ENCODE measurements around the gene PIGB.
"Not testable (repeated sequence)": the region's sequence is repeated elsewhere in the genome, so short reads cannot be mapped to it uniquely, and the experiment has no call there.

The PIGB gene

DNA sequence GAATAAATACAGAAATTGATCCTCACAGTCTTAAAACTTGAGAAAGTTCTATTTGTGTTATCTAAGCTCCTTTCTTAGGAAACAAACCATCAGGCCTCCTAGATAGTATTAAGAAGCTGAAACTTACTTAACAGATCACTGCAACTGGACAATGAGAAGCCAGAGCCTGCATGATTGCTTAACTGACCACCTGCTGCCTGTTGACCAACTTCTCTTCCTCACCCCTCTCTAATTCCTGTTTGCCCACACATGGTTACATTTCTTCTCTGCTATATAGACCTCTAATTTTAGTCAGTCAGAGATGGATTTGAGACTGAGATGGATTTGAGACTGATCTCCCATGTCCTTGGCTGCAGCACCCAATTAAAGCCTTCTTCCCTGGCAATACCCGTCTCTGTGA lies 75.7 kb downstream of the PIGB start:
- DNase-seq (ENCODE audit: low spot score): no peak
- TF ChIP-seq, protein P1, sequence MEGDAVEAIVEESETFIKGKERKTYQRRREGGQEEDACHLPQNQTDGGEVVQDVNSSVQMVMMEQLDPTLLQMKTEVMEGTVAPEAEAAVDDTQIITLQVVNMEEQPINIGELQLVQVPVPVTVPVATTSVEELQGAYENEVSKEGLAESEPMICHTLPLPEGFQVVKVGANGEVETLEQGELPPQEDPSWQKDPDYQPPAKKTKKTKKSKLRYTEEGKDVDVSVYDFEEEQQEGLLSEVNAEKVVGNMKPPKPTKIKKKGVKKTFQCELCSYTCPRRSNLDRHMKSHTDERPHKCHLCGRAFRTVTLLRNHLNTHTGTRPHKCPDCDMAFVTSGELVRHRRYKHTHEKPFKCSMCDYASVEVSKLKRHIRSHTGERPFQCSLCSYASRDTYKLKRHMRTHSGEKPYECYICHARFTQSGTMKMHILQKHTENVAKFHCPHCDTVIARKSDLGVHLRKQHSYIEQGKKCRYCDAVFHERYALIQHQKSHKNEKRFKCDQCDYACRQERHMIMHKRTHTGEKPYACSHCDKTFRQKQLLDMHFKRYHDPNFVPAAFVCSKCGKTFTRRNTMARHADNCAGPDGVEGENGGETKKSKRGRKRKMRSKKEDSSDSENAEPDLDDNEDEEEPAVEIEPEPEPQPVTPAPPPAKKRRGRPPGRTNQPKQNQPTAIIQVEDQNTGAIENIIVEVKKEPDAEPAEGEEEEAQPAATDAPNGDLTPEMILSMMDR (IDR thresholded peaks at IDR 0.05; ENCODE audit: extremely low read depth, insufficient read depth, missing control alignments): no peak
- in situ Hi-C loops (cut with MboI; ENCODE audit: low pct_unique_long_range_greater_than_20kb, low sequenced_read_pairs, unreplicated experiment): no loop called here

DNA sequence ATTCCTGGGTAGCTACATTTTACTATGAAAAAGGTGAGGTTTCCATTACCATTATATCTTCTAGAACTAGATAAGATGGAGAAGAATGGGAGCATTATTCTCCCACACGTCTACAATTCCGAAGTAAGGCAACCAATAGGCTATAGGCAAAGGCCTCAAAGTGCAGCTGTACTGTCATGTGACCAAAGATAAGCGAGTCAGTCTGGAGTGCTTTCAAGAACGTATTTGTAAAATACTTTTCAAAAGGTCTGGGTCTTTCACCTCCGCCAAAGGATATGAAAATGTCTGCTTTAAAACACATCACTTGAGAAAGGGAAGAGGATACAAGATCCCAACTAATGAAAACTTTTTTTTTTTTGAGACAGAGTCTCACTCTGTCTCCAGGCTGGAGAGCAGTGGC lies 79.2 kb downstream of the PIGB start:
- no peak for DNase-seq (ENCODE audit: low spot score)
- in situ Hi-C loops (cut with MboI; ENCODE audit: low pct_unique_long_range_greater_than_20kb, low sequenced_read_pairs, unreplicated experiment): no loop called here
- TF ChIP-seq, protein P1 (IDR thresholded peaks at IDR 0.05; ENCODE audit: extremely low read depth, insufficient read depth, missing control alignments): no peak

DNA sequence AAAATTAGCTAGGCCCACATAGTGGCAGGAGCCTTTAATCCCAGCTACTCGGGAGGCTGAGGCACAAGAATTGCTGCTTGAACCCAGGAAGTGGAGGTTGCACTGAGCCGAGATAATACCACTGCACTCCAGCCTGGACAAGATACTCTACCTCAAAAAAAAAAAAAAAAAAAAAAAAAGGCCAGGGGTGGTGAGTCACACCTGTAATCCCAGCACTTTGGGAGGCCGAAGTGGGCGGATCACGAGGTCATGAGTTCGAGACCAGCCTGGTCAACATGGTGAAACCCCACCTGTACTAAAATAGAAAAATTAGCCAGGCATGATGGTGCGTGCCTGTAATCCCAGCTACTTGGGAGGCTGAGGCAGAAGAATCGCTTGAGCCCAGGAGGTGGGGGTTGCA lies 81.0 kb downstream of the PIGB start:
- in situ Hi-C loops (cut with MboI; ENCODE audit: low pct_unique_long_range_greater_than_20kb, low sequenced_read_pairs, unreplicated experiment): loop anchor here (25.0 kb wide), 1 partner anchor 188 kb away; no protein-coding TSS in a partner anchor

DNA sequence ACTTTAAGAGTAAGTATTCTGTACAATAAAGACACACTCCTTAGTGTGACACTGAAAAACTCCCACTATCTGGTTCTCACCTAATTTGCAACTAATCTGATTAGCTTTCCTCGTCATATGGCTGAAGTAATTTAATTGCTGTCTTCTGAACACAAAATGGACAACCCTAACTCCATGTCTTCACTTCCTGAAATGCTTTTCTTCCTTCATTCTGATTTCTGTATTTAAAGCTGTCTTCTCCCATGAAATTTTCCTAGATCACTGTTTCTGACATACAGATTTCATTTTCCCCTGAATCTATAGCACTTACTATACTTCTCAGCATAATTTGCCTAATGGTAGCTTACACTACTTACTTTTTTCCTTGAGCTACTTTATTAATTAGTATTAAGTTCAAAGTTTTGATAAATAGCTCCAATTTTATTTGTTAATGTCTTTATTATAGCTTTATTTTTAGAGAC lies 82.8 kb downstream of the PIGB start:
- TF ChIP-seq, protein P1 (IDR thresholded peaks at IDR 0.05; ENCODE audit: extremely low read depth, insufficient read depth, missing control alignments): no peak
- DNase-seq (ENCODE audit: low spot score): no peak
- in situ Hi-C loops (cut with MboI; ENCODE audit: low pct_unique_long_range_greater_than_20kb, low sequenced_read_pairs, unreplicated experiment): loop anchor here (25.0 kb wide), 1 partner anchor 190 kb away; no protein-coding TSS in a partner anchor

More for the DNA sequence above, 81.0 kb downstream of the PIGB start:
- DNase-seq (ENCODE audit: low spot score): not testable (repeated sequence)

DNA sequence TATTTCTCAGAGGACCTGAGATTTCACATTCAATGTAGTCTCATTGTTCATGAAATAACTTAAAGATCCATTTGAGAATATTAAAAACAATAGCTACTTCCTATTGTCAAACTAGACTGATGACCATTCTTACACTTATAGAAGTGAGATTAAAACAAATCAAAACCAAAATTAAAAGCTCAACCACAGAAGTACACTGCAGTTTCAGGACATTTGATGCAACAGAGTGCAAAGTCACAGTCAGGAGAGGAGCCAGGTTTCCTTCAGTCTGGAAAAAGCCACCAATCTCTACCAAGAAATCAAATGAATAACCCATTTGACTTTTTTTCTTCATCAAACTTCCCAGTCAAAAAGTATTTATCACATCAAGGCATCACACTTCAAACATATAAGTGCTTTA lies 83.7 kb downstream of the PIGB start:
- DNase-seq (ENCODE audit: low spot score): no peak
- TF ChIP-seq, protein P1 (IDR thresholded peaks at IDR 0.05; ENCODE audit: extremely low read depth, insufficient read depth, missing control alignments): no peak
- in situ Hi-C loops (cut with MboI; ENCODE audit: low pct_unique_long_range_greater_than_20kb, low sequenced_read_pairs, unreplicated experiment): loop anchor here (25.0 kb wide), 1 partner anchor 190 kb away; no protein-coding TSS in a partner anchor

DNA sequence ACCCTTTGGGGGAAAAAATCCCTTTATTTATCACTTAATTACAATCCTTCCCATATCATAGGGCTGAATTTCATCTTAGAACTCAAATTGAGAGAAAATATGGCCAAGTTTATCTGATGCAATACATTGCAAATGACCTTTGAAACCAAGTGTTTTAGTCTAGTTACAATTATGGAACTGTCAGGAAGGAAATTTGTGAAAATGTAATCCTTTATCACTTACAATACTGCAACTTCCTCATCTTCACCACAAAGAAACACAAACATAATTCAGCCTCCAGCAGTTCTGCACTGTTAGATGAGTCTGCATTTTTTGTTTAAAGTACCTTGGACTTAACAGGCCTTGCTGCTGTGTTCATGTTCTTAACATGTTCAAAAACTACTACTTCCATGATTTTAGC lies 84.5 kb downstream of the PIGB start:
- DNase-seq (ENCODE audit: low spot score): peak; percentile 29
- in situ Hi-C loops (cut with MboI; ENCODE audit: low pct_unique_long_range_greater_than_20kb, low sequenced_read_pairs, unreplicated experiment): loop anchor here (25.0 kb wide), 1 partner anchor 191 kb away; no protein-coding TSS in a partner anchor
- TF ChIP-seq, protein P1 (IDR thresholded peaks at IDR 0.05; ENCODE audit: extremely low read depth, insufficient read depth, missing control alignments): no peak

All from GM13977 (cell line).